Heart left ventricle (tissue), 16 donors: ENCODE data around the gene ASL. TPM values are rescaled to one million over a fixed set of nuclear protein-coding genes. Genes with fewer than 3 reads are reported as not detected.

Source experiments
- ATAC-seq, 4 donors: fragments of 200-7000 bp; cut with Tn5 transposase; one replicate each; pipeline ENCODE4 v1.9.1; 2020 to 2022; ENCODE audit warnings: moderate library complexity in 4 of 4, mild to moderate bottlenecking in 3 of 4, moderate number of reproducible peaks in 1 of 4
- DNase-seq, 5 donors: peaks; one replicate each; pipeline ENCODE4 v3.0.0-alpha.2; 2020
- H3K27ac ChIP-seq, 12 donors: fragments of 200-600 bp; sonication (generic) in 4 of 12; one replicate each; pipeline versions ENCODE4 v1.5.0 to v1.8.0; 2016 to 2022; ENCODE audit warnings: mild to moderate bottlenecking in 2 of 12
- H3K27me3 ChIP-seq, 9 donors: fragments of 200-600 bp; sonication (generic) in 2 of 9; one replicate each; pipeline versions ENCODE4 v1.5.1 to v1.8.0; 2016 to 2022; ENCODE audit warnings: mild to moderate bottlenecking in 3 of 9
- H3K36me3 ChIP-seq, 9 donors: fragments of 200-600 bp; sonication (generic) in 2 of 9; one replicate each; pipeline versions ENCODE4 v1.5.0 to v1.8.0; 2018 to 2022; ENCODE audit warnings: mild to moderate bottlenecking in 2 of 9
- H3K4me1 ChIP-seq, 12 donors: fragments of 200-600 bp; sonication (generic) in 4 of 12; one replicate each; pipeline versions ENCODE4 v1.5.0 to v1.8.0; 2016 to 2022; ENCODE audit warnings: mild to moderate bottlenecking in 3 of 12
- H3K4me3 ChIP-seq, 12 donors: fragments of 200-600 bp; sonication (generic) in 4 of 12; one replicate each; pipeline versions ENCODE4 v1.5.0 to v1.8.0; 2017 to 2022; ENCODE audit warnings: mild to moderate bottlenecking in 9 of 12, moderate library complexity in 4 of 12
- H3K9me3 ChIP-seq, 12 donors: fragments of 200-600 bp; sonication (generic) in 4 of 12; one replicate each; pipeline versions ENCODE4 v1.5.0 to v1.8.0; 2016 to 2022; ENCODE audit warnings: mild to moderate bottlenecking in 1 of 12
- POLR2A ChIP-seq, 2 donors: fragments of 450-650 bp; IDR thresholded peaks; one replicate each; pipeline ENCODE4 v1.6.1; 2017; ENCODE audit warnings: antibody characterized with exemption in 2 of 2, mild to moderate bottlenecking in 2 of 2, moderate library complexity in 2 of 2
- WGBS, 4 donors: extraction: QIAGEN DNeasy Blood & Tissue Kit in 2 of 4; methylation state at CpG; one replicate each; pipeline versions ENCODE4 v1.1.5 to v1.1.7; 2013 to 2018; 5-methylcytosine and 5-hydroxymethylcytosine counted together
- intact Hi-C, 10 donors: fragments of 100-400 bp; cut with DNase I; formaldehyde crosslinking; loops; one replicate each; pipeline versions ENCODE4 v1.11.1 to v1.14.2; 2022
- polyA plus RNA-seq, 2 donors: library from polyadenylated mRNA; stranded (reverse); fragments of 200-250 nt; gene quantifications; one replicate each; pipeline ENCODE4 v1.2.3, GENCODE V29; 2013
- total RNA-seq, 9 donors: library from RNA; depleted of rRNA in 2 of 9; stranded (reverse); fragments of >200 nt in 2 of 9; fragmentation: NEBNext Ultra II Directional in 3 of 9; extraction: Animal tissue kit (Norgen Biotek cat#: 25700) in 3 of 9; gene quantifications; one replicate each; pipeline versions ENCODE4 v1.1.0 to v1.2.4, GENCODE V29; 2016 to 2023
- TF ChIP-seq, protein P1 (sequence below), 12 donors: fragments of 200-600 bp; sonication (generic) in 4 of 12; IDR thresholded peaks; one replicate each; pipeline versions ENCODE4 v1.5.0 to v1.8.0; 2018 to 2022; ENCODE audit warnings: antibody characterized with exemption in 12 of 12, mild to moderate bottlenecking in 5 of 12
- donor health status: ischemic (EF 13 %, LVEDD 7.1; RV severe dilation, severe dysfunction).
- donor health status: healthy with polysubstance abuse.
- donor health status: DM: no; HTN: yes; CAD: no.
- donor health status: DM: no; HTN: no; CAD: no.
- donor health status: ischemic (EF 25% LVEDD 6.9; RV normal size, moderate dysfunction).
- donor health status: ischemic (EF 25% LVEDD 5.7; RV mildly dilated, moderate dysfunction).
- donor health status: healthy.
- donor health status: DM: yes; HTN: yes; CAD: no.
- donor health status: ischemic (EF 35%, LVEDD 5.7; RV mildly dilated, moderate dysfunction).
- donor health status: nonischemic (EF 11% LVEDD 7.7; RV severe dilation, severe dysfunction).
- donor health status: DM: yes; HTN: yes; CAD: no.
- donor health status: PGD.
- donor health status: ischemic (EF 29% LVEDD 5.4; RV normal size, mild dysfunction).
- donor health status: nonischemic (EF 23%, LVEDD 6.1; RV moderate dilation, normal function).

ASL gene
- total and polyA plus RNA-seq, 11 donors: 8.1 to 23.3 (median 13.2) TPM

DNA sequence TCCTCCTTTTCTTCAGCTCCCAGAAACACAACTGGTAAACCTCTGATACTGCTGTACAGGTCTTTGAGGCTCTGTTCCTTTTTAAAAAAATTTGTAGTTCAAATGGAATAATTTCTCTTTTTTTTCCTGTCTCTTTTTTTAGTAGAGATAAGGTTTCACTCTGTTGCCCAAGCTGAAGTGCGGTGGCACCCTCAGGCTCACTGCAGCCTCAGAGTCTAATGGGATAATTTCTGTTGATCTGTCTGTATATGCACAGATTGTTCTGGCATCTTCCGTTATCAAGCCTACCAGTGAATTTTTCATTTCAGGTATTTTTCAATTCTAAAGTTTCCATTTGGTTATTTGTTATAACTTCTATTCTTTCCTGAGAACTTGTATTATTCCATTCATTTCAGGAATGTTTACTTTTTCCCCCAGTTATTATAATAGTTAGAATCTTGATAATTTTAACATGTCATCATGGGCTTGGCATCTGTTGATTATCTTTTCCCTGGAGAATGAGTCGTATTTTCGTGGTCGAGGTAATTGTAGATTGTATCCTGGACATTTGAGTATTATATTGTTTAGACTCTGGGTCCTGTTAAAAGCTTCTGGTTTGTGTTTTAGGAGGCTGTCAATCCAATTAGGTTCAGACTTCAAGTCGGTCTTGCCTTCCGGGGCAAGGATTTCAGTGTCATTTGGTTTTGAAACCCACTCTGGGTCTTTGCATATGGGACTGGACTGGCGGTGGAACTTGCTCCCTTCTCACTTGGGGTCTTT, 63.6 kb downstream of the ASL start:
- WGBS, 4 donors: 59 to 69% (median 60%) methylated on average over 8 of the region's 8 CpGs
- peaks cover 0 to 42% (median 15%) of the 10 kb centered on the region in 12 donors for H3K4me1 ChIP-seq
- H3K4me3 ChIP-seq: no peak overlapping the region
- intact Hi-C loops: no loop called here
- no peaks in the 10 kb centered on the region for H3K27me3 ChIP-seq
- TF ChIP-seq POLR2A (IDR thresholded peaks at IDR 0.05): no peak
- TF ChIP-seq, protein P1, sequence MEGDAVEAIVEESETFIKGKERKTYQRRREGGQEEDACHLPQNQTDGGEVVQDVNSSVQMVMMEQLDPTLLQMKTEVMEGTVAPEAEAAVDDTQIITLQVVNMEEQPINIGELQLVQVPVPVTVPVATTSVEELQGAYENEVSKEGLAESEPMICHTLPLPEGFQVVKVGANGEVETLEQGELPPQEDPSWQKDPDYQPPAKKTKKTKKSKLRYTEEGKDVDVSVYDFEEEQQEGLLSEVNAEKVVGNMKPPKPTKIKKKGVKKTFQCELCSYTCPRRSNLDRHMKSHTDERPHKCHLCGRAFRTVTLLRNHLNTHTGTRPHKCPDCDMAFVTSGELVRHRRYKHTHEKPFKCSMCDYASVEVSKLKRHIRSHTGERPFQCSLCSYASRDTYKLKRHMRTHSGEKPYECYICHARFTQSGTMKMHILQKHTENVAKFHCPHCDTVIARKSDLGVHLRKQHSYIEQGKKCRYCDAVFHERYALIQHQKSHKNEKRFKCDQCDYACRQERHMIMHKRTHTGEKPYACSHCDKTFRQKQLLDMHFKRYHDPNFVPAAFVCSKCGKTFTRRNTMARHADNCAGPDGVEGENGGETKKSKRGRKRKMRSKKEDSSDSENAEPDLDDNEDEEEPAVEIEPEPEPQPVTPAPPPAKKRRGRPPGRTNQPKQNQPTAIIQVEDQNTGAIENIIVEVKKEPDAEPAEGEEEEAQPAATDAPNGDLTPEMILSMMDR (IDR thresholded peaks at IDR 0.05): no peak
- H3K27ac ChIP-seq: no peak overlapping the region
- DNase-seq (no peak), ATAC-seq (no peak)
- no peaks in the 10 kb centered on the region for H3K9me3 ChIP-seq
- peaks cover 0 to 80% (median 74%) of the 10 kb centered on the region in 9 donors for H3K36me3 ChIP-seq

DNA sequence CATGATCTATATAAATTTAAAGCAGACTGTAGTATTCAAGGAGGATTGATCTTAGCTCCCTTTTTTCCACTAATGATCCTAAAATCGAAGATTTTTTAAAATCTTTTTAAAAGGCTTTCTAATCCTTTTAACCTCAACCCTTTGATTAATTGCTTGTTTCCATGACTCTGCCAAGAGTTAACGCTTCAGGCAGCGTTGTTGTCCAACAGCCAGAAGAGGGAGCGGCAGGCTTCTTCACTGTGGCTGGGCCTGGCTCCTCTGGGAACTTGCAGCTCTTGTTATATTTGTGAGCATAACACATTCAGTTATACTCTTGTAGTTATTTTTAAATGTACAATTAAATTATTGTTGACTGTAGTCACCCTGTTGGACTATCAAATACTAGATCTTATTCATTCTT, 65.3 kb downstream of the ASL start:
- 16 to 33% (median 20%) methylated on average over 4 of the region's 4 CpGs for whole genome bisulfite sequencing, 4 donors
- H3K4me1 ChIP-seq: peaks cover 0 to 41% (median 19%) of the 10 kb centered on the region in 12 donors
- H3K36me3 ChIP-seq: peaks cover 0 to 78% (median 75%) of the 10 kb centered on the region in 9 donors
- intact Hi-C loops: loop anchor here in 6 of 10 donors (5.0 to 10.0 kb wide), 7 partner anchors 64 to 354 kb away; partner anchors contain the start of gene TPST1 (in 3 of the 6)
- DNase-seq (peak; percentile 55 to 78 (median 68)), ATAC-seq (peak in 3 of 4 donors; percentile 65 to 79 (median 75))
- H3K4me3 ChIP-seq: no peak overlapping the region
- TF ChIP-seq POLR2A (IDR thresholded peaks at IDR 0.05): no peak
- TF ChIP-seq, protein P1 (IDR thresholded peaks at IDR 0.05): peak; percentile 48 to 80 (median 66)
- H3K27me3 ChIP-seq: no peaks in the 10 kb centered on the region
- H3K27ac ChIP-seq: peak overlapping the region in 3 of 12 donors; percentile 7 to 52 (median 14)
- H3K9me3 ChIP-seq: no peaks in the 10 kb centered on the region

DNA sequence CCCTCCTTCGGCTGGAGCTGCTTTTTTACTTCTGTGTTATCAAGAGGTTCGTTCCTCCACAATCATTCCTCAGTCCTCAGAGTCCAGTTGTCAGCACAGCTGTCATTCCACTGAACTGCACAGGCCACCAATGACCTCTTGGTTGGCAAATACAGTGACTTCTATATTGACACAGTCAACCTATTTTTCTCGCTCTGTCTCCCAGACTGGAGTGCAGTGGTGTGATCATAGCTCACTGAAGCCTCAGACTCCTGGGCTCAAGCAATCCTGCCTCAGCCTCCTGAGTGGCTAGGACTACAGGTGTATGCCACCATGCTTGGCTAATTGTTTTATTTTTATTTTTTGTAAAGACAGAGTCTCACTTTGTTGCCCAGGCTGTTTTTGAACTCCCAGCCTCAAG, 66.7 kb downstream of the ASL start:
- DNase-seq (no peak), ATAC-seq (no peak)
- Histone ChIP-seq H3K36me3 (peaks cover 0 to 79% (median 67%) of the 10 kb centered on the region in 9 donors), H3K4me1 (peaks cover 0 to 48% (median 23%) of the 10 kb centered on the region in 12 donors), H3K27me3 (no peaks in the 10 kb centered on the region), H3K27ac (peak overlapping the region in 4 of 12 donors; percentile 40 to 61 (median 50)), H3K9me3 (no peaks in the 10 kb centered on the region), H3K4me3 (no peak overlapping the region)
- TF ChIP-seq, protein P1 (IDR thresholded peaks at IDR 0.05): no peak
- TF ChIP-seq POLR2A (IDR thresholded peaks at IDR 0.05): no peak
- WGBS, 4 donors: 52 to 63% (median 59%) methylated on average over 3 of the region's 3 CpGs
- intact Hi-C loops: loop anchor here in 6 of 10 donors (5.0 to 10.0 kb wide), 7 partner anchors 62 to 352 kb away; partner anchors contain the start of gene TPST1 (in 3 of the 6)

DNA sequence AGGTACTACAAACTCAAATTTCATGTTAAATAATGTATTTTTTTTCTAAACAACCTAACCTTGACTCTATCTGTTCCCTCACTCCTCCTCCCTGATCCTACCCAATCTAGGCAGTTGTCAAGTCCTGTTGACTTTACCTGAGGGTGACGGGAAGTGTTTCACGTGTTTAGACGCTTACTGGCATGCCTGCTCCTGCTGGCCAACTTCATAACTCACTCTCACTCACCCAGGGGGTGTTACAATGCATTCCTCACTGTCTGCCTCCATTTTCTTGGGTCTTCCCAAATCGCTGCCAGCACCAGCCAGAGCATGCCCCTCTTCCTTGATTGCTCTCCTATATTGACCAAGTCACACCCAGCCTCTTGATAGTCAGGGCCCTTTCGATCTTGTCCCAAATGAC, 67.4 kb downstream of the ASL start:
- H3K27me3 ChIP-seq: no peaks in the 10 kb centered on the region
- ATAC-seq (no peak), DNase-seq (no peak)
- H3K27ac ChIP-seq: peak overlapping the region in 7 of 12 donors; percentile 4 to 61 (median 27)
- no peaks in the 10 kb centered on the region for H3K9me3 ChIP-seq
- TF ChIP-seq POLR2A (IDR thresholded peaks at IDR 0.05): no peak
- TF ChIP-seq, protein P1 (IDR thresholded peaks at IDR 0.05): no peak
- H3K4me3 ChIP-seq: no peak overlapping the region
- WGBS, 4 donors: 57 to 75% (median 61%) methylated on average over 5 of the region's 5 CpGs
- intact Hi-C loops: loop anchor here in 6 of 10 donors (5.0 to 10.0 kb wide), 7 partner anchors 62 to 352 kb away; partner anchors contain the start of gene TPST1 (in 3 of the 6)
- H3K4me1 ChIP-seq: peaks cover 0 to 48% (median 23%) of the 10 kb centered on the region in 12 donors
- peaks cover 0 to 76% (median 67%) of the 10 kb centered on the region in 9 donors for H3K36me3 ChIP-seq
